Subcutaneous adipose tissue (tissue), 4 donors: ENCODE results near the gene GRIA1. TPM values are rescaled to one million over a fixed set of nuclear protein-coding genes. Genes with fewer than 3 reads are reported as not detected.

Source experiments
- total RNA-seq, 4 donors: library from RNA; depleted of rRNA; stranded (reverse); fragments of >200 nt; gene quantifications; one replicate each; pipeline ENCODE4 v1.1.0, GENCODE V29; 2016
- TF ChIP-seq, protein P1 (sequence below): fragments of 450-650 bp; IDR thresholded peaks from one replicate; pipeline ENCODE4 v1.5.1; 2016; ENCODE audit warnings: low read depth, mild to moderate bottlenecking, control low read depth, antibody characterized with exemption, moderate library complexity

GRIA1 gene
- total RNA-seq, 4 donors from 2014 or later = 0.44 to 2.4 (median 2.0) TPM; not detected in 1

DNA sequence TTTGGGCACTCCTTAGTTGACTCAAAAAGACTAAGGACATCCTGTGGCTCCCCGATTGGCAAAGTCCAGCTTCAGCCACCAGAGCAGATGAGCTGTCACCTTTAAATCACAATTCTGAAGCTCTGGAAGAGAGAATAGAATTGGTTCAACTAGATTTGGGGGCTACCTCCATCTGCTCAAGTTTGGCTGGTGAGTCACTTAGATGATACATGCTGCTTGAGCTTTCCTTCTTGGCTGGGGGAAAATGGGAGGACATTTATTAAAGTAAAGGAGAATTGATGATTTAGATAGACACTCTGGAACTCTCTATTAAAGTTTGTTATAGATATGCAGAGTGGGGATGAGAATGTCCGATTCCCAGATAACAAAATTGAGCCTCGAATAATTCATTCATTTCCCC is 30.0 kb upstream of the GRIA1 start:
- TF ChIP-seq, protein P1, sequence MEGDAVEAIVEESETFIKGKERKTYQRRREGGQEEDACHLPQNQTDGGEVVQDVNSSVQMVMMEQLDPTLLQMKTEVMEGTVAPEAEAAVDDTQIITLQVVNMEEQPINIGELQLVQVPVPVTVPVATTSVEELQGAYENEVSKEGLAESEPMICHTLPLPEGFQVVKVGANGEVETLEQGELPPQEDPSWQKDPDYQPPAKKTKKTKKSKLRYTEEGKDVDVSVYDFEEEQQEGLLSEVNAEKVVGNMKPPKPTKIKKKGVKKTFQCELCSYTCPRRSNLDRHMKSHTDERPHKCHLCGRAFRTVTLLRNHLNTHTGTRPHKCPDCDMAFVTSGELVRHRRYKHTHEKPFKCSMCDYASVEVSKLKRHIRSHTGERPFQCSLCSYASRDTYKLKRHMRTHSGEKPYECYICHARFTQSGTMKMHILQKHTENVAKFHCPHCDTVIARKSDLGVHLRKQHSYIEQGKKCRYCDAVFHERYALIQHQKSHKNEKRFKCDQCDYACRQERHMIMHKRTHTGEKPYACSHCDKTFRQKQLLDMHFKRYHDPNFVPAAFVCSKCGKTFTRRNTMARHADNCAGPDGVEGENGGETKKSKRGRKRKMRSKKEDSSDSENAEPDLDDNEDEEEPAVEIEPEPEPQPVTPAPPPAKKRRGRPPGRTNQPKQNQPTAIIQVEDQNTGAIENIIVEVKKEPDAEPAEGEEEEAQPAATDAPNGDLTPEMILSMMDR = no peak

DNA sequence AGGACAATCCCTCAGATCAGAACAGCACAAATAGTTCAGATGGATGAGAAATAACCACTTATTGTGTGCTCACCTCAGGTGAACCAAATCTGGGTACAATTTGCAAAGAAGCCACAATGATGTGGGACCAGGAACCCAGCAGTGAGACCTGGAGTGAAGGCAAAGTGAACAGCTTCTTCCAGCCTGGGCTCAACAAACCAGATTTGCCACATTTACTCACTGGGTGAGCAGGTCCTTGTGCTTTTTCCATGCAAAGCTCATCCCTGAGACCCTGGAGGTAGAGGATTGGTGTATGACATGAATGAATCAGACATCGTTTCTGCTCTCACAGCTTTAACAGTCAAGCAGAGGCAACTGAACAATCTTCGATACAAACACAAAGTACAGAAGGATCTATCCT is 29.1 kb upstream of the GRIA1 start:
- TF ChIP-seq, protein P1 = no peak

DNA sequence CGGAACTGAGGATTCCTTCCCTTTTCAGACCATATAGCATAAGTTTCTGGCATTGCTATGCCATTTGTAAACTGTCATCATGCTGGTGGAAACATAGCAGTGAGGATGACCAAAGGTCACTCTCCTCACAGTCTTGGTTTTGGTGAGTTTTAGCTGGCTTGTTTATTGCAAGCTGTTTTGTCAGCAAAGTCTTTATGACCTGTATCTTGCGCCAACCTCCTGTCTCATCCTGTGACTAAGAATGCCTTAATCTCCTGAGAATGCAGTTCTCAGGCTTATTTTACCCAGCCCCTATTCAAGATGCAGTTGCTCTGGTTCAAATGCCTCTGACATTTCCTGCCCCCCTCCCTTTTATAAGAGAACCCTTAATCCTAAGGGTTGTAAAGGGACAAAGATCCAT is 26.7 kb upstream of the GRIA1 start:
- TF ChIP-seq, protein P1 = no peak

DNA sequence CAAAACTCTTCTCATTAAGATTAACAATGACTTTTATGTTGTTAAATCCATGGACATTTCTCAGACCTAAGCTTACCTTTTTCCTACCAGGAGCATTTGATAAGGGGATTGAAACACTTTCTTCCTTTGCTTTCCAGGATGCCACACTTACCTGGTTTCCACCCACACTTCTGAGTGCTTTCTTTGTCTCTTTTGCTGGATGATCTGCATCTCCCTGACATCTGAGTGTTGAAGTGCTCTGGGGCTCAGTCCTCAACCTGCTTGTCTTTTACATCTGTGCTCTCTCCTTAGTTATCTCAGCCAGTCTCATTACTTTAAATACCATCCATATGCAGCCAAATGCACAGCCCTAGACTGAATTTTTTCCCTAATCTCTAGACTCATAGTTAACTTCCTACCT is 22.9 kb upstream of the GRIA1 start:
- TF ChIP-seq, protein P1 = no peak

DNA sequence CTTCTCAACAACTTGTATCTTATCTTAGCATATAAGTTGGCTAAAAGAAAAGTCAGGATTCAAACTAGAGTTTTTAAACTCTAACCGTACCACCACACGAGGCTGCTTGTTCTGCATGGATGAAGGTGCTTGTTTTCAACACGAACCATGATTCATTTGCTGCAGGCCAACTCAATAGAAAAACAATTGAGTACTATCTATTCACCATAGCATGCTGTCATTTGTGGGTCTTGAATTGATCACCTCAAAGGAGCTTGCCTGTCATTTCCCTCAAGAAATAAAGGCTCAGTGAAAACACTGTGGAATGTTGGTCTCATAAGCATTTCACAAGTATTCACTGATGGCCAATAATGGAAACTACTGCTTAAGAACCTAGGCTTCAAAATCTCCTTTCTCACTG is 21.0 kb upstream of the GRIA1 start:
- TF ChIP-seq, protein P1 = no peak

DNA sequence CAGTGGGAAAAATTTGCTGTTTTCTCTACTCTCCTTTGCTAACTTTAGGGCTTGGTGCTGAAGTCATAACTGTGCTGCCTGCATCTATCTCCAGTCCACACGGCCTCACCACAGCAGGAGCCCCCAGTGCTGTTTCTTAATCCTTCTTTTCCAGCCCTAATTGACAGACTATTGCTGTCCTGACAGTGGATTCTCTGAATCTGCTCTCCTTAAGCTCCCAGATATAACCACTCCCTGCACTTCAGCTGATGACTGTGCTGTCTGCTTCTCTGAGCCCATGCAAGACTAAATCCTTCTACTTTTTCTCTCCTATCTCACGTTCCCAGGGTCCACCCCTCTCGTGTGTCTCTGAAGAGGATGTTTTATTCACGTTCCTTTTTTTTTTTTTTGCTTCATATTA is 19.7 kb upstream of the GRIA1 start:
- TF ChIP-seq, protein P1 = no peak

DNA sequence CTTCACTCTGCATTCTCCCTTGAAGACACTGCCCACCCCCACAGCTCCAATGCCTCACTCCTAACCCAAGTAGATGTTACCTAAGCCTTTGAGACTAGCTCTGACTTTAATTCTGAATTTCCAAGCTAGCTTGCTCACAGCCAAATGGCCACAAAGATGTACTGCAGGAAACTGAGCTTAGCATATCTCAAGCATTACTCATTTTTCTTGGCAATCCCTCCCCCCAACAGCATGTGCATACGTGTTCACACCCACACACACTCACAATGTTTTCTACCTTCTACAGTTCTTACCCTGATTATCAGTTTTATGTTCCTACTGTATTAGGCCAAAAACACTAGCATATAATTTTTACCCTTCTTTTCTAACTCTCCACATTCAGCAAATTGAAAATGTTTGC is 13.7 kb upstream of the GRIA1 start:
- TF ChIP-seq, protein P1 = no peak

DNA sequence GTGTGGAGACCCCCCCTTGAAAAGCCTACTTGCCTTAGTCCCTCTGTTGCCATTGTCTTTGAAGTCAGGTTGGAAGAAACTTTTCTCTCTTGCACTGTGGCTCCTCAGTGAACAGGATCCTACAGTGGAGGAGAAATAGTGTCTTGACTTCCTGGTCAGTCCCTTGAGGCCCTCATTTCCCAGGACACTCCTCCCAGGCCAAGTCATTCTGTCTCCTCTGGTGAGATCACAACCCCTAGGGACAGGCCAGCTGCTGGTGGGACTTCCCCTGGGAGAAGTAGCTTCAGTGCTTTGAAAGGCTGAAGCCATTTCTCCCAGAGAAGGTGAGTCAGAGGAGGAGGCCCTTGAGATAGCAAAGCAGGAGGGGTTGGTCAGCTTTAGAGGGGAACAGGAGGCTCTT is 10.1 kb upstream of the GRIA1 start:
- TF ChIP-seq, protein P1 = no peak
